Dermis blood vessel endothelial cell (primary cell): ENCODE measurements around the gene GOLIM4. TPM values are rescaled to one million over a fixed set of nuclear protein-coding genes. Genes with fewer than 3 reads are reported as not detected.
"Not testable (repeated sequence)": the region's sequence is repeated elsewhere in the genome, so short reads cannot be mapped to it uniquely, and the experiment has no call there.

Source experiments
- DNase-seq: peaks from one replicate; pipeline ENCODE4 v3.0.0; 2010
- total RNA-seq: library from RNA; depleted of rRNA; stranded (reverse); fragments of >200 nt; gene quantifications from 2 replicates; pipeline ENCODE4 v1.2.3, GENCODE V29; 2014

Gene GOLIM4
- total RNA-seq, 1 donor from 2014 or later = 35.6 TPM

DNA sequence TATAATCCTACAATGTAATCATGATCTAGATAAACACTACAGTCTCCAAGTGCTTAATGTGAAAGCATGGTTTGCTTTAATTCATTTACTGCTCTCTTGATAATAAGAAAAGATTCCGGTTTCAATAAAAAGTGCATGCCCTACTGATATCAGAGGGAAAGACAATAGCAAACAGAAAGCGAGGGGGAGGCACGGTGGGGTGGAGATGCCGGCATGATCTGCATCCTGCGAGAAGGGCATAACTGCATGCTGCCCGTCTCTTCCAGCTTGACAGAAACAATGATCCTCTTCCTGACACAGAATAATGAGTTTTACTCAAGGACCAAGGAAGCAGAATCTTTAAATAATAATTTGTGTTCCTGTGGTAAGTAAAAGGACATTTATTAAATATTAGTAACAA is 51.7 kb downstream of the GOLIM4 start:
- DNase-seq = peak; percentile 49

DNA sequence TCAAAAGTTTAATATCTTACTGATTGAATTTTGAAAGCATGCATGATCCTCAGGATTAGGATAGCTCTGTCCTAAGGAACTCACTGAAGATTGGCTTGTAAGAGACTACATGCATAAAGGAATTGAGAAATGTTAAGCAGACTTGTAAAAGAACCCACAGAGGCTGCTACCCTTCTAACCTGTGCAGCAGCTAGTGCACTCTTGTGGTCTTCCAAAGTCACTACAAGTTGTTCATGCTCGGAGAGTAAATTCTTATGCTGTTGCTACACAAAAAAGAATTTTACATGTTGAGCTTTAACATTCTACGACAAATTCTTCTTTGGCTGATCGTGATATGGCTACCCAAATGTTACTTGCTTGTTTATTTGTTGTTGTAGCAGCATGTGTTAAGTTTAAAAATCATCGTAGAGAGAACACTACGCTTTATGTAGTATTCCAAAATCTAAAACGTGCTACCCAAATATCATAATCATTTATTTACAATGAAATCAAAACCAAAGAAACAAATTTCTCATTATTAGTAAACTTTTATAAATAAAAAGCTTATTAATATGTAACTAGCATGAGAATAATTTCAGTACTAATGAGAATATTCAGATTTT is 55.0 kb downstream of the GOLIM4 start:
- peak; percentile 73 for DNase-seq

DNA sequence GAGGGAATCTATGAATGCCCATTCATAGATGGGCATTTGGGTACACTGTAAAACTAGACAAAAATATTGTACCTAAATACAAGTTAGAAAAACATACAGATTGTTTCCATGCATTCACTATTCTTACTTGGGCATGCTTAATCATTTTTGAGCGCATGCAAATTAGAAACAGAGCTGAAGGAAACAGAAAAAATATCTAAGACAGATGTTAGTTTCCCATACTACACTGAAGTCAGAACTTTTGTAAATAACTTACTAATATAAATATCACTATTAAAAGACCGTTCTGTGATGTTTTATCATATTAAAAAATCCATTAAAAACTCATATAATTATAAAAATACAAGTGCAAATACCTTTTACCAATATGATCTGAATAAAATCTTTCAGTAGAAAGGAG is 58.7 kb downstream of the GOLIM4 start:
- no peak for DNase-seq

DNA sequence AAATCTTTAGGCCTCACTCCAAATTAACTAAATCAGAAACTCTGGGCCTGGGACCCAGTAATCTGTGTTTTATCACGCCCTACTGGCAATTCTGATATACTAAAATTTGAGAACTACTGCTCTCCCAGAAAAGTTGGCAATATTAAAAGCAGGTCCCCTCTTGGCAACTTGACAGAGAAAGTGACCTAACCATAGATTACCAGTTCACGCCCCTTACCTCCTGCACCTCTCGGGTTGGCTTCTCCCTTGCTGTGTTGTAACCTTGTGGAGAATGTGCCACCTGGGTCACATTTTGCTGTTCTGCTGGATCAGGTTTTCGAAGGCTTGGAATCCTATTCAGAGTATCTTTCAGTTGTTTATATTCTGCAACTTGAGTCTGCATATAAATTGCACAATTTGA is 59.1 kb downstream of the GOLIM4 start:
- no peak for DNase-seq

DNA sequence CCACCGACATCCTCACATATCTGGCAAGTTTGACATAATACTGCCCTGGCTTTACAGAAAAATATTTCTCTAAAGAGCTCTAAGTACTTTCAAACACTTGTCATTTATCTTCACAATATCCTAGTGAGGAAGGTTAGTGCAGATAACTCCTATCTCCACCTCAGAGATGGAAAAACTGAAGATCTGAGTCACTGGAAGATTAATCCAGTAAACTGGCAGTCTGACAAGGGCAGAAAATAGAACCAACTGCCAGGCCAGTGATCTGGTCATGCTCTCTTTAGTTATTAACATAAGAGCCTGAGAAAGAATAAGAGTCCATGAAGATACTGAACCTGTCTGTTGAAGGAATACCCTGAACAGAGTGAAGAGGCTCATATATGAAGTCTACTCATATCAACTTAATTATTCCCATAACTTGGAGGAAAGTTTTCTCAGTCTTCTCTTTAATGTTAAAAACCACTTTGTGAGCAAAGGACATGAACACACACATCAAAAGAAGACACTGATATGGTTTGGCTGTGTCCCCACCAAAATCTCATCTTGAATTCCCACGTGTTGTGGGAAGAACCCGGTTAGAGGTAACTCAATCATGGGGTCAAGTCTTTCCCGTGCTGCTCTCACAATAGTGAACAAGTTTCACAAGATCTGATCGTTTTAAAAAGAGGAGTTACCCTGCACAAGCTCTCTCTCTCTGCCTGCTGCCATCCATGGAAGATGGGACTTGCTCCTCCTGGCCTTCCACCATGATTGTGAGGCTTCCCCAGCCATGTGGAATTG is 61.4 kb downstream of the GOLIM4 start:
- DNase-seq = no peak

DNA sequence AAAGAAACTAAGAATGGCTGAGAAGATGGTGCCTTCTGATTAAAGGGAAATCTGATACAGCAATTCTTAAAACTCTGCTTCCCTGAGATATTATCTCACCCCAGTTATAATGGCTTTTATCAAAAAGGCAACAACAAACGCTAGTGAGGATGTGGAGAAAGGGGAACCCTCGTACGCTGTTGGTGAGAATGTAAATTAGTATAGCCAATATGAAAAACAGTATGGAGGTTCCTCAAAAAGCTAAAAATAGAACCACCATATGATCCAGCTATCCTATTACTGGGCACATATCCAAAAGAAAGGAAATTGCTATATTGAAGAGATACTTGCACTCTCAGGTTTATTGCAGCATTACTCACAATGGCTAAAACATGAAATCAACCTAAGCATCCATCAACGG is 65.1 kb downstream of the GOLIM4 start:
- DNase-seq = no peak

DNA sequence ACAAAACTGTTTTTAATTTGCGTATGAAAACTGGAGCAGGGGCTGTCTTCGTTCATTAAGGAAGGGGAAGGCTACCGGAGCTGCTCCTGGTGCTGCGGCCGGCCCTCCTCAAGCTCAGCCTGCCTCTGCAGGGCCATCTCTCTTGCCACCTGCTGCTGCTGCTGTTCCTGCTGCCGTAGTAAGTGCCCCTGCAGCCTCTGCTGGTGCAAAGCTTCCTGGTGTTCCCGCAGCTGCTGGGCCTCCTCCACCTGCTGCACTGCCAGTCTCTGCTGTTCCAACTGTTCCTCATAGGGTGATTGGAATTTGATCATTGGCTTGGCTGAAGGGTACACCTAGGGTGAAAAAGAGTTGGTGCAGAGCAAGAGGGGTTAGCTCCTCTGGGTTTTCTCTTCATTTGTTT is 66.0 kb downstream of the GOLIM4 start:
- DNase-seq = no peak

DNA sequence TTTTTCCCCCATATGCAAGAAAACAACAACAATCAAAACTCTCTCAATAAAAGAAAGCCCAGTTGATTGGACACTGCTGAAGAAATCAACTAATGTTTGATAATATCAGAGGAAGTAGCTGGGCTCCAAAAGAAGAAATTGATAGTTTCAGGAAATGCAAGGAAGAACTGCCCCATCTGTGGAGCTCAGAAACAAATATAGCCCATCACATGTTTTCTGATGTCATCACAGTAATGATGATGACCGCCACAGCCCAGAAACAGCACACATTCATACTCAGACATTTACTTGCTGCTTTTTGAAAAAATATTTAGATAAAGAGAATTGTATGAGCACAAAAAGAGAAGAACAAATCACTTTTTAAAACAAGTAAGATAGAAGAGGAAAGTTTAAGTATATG is 67.6 kb downstream of the GOLIM4 start:
- no peak for DNase-seq

DNA sequence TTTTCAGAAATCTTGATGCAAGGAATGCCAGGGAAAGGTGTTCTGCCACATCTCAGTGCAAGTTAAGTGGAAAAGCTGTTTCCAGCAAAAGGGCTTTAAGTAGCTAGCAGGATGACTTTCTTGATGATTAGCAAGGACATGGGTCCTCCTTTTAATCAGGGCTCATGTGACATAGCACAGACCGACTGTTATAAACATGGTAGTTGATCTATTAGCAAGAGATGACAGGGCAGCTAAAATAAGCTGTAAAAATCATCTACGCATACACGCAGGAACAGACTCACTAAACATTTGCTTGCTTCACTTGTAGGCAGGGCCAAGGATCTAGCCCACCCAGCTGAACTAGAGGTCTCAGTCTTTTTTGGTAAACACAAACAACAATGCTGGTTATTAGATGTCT is 69.0 kb downstream of the GOLIM4 start:
- no peak for DNase-seq

DNA sequence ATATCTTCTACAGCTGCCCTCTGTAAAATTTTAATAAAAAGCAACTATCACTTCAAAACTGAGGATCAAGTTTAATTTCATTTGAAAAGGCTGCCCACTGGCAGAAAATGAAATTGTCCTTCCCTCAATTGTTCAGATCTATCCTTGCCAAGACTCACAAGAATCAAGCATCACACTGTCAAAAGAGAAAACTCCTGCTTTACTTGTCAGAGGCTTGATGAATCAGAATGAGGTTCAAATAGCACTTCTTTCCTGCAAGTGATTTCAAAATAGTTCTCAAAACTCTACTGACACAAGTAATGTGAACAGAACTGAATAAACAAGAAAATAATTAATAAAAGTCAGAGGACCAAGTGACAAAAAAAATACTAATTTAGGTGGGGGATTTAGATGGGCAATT is 70.6 kb downstream of the GOLIM4 start:
- DNase-seq = peak; percentile 44

DNA sequence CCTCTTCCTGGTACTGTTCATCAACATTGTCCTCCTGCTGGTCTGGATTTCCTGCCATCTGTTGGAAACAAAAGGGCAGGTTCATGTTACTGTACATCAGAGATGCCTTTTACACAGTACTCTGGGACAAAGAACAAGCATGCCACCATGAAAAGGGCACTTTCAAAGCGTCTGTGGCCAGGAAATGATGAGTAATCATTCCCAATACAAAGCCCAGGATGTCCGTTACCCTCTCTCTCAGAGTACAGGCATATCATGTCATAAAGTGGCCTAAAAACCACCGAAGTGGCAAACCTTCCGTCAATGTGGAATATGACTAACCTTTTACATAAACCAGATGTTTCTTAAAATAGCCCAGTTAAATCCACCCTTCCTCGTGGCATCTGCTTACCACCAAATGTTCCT is 71.2 kb downstream of the GOLIM4 start:
- DNase-seq = peak; percentile 83

DNA sequence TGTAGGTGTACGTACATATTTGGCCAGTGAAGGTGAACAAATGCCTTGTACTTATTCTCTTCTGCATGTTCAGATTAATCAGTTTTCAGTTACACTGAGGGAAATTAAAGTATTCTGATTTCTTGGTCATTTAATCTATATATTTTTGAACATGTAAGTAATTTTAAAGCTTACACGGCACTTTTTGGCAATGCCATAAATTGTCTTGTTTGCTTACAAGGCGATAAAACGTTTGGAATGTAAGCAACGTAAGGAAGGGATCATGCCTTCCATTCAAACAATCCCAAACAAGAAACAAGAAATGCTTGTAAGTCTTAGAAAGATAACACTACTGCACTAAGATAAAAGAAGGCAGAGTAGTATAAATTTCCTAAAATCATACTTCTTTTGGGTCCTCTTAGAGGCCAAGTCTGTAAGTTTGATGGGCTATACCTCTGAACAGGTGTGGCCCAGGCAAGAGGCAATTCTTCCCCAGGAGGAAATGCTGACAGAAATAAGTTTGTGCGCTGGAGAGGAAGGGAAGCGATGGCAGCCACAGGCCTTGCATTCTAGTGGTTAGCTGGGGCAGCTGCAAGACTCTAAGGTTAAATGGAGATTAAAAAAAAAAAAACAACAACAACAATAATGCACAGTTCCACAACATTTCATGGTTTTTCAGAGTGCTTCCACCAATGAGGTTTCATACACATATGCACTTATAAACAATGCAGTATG is 73.8 kb downstream of the GOLIM4 start:
- no peak for DNase-seq

DNA sequence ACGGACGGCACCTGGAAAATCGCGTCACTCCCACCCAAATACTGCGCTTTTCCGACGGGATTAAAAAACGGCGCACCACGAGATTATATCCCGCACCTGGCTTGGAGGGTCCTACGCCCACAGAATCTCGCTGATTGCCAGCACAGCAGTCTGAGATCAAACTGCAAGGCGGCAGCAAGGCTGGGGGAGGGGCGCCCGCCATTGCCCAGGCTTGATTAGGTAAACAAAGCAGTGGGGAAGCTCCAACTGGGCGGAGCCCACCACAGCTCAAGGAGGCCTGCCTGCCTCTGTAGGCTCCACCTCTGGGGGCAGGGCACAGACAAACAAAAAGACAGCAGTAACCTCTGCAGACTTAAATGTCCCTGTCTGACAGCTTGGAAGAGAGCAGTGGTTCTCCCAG is 84.4 kb downstream of the GOLIM4 start:
- not testable (repeated sequence) for DNase-seq

DNA sequence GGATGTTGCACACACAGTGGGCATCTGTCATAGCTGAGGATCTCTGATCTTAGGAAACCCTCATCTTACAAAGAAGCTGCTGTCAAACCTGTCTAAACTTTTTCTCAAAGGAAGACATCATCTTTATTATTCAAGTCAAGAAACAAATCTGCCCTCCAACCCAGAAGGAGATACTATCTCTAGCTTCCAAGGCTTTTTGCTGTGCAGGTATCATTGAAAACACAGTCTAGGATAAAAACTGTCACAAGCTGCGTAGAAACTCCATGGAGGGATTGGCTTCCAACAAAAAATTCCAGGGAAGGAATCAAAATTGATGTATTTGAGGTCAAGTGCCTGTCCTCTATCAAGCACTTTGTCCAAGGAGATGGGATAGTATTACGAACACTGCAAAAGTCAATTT is 89.1 kb downstream of the GOLIM4 start:
- DNase-seq = no peak

DNA sequence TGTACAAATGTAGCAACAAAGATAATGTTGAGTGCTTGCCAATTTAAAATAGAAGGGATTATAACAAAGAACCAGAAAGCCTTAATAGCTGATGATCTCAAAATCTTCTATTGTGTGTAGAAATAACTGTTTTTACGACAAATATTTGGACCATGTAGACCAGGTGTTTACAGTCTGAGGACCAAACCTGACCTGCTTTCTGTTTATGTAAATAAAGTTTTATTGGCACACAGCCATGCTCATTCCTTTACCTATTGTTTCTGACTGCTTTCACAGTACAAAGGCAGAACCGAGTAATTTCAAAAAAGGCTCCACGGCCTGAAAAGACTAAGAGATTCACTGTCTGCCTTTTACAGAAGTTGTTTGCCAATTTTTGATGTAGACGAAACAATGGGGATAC is 91.8 kb downstream of the GOLIM4 start:
- DNase-seq = no peak

DNA sequence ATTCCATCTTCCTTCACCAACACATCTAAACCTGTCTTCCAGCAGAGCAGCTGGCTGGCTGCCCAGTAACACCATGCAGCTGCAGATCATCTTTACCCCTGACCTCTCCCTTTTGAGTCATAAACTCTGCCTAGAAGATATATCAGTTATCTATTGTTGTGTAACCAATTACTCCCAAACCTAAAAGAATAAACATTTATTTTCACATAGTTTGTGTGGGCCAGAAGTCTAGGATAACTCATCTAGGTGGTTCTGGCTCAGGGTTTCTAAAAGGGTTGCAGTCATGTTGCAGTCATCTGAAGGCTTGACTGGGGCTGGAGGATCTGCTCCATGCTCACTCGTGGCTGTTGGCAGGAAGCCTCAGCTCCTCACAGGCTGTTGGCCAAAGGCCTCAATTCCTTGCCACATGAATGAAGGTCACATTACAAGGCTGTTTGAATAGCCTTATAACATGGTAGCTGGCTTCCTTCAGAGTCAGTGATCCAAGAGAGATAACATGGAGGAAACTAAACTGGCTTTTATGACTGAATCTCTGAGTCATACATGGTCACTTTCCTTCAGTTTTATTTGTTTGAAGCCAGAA is 92.8 kb downstream of the GOLIM4 start:
- peak; percentile 16 for DNase-seq

DNA sequence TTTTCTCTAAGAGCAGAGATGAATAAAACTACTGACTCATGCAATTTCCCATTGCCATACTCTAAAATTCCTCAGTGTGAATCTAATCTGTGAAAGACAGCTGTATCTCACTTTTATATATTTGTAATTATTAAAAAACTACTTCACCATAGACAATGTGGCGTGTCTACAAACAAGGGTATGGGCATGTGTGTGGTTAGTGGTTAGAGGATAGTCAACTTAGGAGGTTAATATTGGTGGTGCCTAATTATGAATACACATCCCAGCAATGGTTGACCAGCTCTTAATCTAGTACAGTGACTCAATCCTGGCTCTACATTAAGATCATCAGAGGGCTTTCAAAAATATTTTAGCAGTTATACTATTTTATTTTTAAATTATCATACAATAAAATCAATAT is 94.5 kb downstream of the GOLIM4 start:
- DNase-seq = no peak

DNA sequence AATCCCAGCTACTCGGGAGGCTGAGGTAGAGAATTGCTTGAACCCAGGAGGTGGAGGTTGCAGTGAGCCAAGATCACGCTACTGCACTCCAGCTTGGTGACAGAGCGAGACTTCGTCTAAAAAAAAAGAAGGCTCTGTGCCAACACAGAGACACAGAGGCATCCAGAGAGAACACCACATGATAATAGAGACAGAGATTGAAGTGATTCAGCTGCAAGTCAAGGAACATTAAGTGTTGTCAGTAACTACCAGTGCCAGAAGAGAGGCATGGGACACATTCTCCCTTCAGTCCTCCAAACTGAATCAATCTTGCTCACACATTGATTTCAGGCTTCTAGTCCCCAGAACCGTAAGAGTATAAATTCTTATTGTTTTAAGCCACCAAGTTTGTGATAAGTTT is 97.5 kb downstream of the GOLIM4 start:
- DNase-seq = no peak

DNA sequence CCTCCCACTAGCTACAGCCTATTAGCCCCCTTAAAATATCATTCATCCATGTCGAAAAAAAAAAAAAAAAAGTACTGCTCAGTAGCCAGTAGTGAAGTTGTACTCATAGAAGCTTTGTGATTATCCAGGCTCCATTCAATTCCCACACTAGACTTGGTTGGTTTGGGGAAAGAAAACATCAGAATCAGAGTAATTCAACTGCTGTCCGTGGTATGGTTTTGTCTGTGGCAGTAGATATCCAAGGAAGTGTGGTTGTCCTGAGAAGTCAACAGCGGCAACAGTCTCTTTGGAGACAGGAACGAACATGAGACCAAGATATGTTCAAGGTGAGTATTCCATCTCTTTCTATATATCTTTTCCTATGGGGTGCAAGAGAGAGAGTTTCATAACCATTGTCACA is 99.2 kb downstream of the GOLIM4 start:
- DNase-seq = no peak

DNA sequence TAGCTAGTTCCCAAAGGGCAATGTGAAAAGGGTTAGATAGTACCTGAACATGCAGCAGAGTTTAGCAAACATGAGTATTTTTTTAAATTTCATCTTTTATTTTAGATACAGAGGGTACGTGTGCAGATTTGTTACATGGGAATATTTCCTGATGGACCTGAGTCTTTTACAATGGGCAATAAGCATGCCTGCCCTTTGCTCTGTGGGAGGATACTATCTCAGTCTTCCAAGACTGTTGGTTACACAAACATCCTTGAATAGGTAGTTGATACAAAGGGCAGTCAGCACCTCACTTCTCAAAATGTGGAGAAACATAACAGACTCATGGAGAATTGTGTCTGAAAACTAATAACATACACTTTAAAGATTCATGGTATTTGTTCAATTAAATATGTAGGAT is 103.3 kb downstream of the GOLIM4 start:
- no peak for DNase-seq

DNA sequence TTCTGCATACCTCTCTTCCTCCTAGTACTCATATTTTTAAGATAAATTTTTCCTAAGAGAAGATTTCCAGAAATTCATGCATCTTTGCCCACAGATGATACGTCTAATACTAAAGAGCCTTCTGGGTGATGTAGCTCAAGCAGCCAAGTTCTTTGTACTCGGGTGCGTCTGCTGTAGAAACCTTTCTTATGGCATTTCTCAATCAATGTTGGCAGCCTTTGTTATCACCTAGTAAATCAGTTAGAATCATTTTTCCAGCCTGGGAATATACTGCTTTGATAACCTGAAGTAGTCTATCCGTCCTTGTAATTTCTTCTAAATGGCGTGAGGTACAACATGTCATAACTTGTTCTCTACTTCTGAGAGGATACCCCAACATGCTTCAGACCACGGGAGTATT is 104.5 kb downstream of the GOLIM4 start:
- DNase-seq = no peak

DNA sequence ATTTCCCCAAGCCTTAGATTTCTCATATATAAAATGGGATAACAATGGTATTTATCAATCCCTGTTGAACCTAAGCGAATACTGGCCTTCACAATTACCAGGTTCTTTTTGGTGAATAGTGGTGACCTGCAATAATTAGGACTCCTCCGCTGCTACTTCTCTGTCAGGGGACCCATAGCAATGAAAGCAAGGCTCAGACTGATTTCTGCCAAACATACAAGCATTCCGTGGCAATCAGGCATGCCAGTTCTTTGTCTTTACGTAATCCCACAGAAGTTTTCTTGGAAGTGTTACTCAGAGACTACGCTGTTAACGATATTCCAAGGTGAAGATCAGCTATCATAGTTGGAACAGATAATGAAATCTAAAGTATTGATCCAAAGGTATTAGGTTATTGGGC is 105.7 kb downstream of the GOLIM4 start:
- no peak for DNase-seq

DNA sequence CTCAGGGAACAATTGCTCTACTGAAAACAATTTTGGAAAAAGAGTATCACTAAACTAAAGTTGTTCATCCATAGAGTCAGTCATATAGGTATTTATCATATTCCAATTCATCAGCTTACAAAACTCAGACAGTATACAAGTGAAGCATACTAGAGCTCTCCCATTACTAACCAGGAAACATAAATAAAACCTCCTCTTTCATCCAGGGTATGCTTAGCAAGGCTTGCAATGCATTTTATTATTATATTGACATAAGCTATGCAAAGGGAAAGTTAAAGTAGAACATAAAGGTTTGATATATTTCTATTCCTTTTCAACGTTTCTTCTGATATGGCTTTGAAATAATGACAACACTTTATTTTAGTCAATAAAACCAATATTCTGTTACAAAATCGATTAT is 106.7 kb downstream of the GOLIM4 start:
- no peak for DNase-seq

DNA sequence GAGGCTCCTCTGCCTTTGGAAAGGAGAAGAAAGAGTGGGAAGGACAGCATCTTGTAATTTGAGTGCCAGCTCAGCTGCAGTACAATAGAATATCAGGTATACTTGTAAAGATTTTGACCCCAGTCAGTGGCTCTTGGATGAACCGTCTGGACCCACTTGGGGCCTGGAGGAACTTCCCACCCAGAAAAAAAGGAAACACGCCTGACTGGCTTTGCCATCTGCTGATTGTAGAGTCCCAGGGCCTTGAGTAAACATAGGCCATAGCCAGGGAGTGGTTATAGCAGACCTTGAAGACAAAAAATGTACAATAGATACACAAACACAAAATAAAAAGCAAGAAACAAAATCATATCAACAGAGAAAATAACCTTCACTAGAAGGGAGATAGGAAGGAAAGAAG is 112.1 kb downstream of the GOLIM4 start:
- DNase-seq = no peak
